Gastrocnemius medialis (tissue), 4 donors: ENCODE measurements around the gene RASGRP4. TPM values are rescaled to one million over a fixed set of nuclear protein-coding genes. Genes with fewer than 3 reads are reported as not detected.

ENCODE experiments used
- ATAC-seq, 2 donors: fragments of 150-250 bp; one replicate each; pipeline ENCODE4 v1.9.1; 2016
- DNase-seq, 2 donors: peaks; one replicate each; pipeline ENCODE4 v3.0.0-alpha.2; 2019
- H3K27ac ChIP-seq, 4 donors: fragments of 200-600 bp; sonication (generic); 1 replicate in 1 of 4; 2 replicates in 3 of 4; pipeline ENCODE4 v1.5.1; 2016 to 2018; ENCODE audit warnings: mild to moderate bottlenecking in 2 of 4, moderate library complexity in 1 of 4
- H3K27me3 ChIP-seq, 3 donors: fragments of 200-600 bp; sonication (generic) in 2 of 3; 1 replicate in 1 of 3; 2 replicates in 2 of 3; pipeline versions ENCODE4 v1.5.1 to v1.6.0; 2016 to 2019; ENCODE audit warnings: mild to moderate bottlenecking in 1 of 3, moderate library complexity in 1 of 3
- H3K36me3 ChIP-seq, 2 donors: fragments of 200-600 bp; sonication (generic) in 1 of 2; one replicate each; pipeline ENCODE4 v1.5.1; 2017 to 2018
- H3K4me1 ChIP-seq, 2 donors: fragments of 200-600 bp; sonication (generic) in 1 of 2; one replicate each; pipeline ENCODE4 v1.5.1; 2016 to 2017; ENCODE audit warnings: mild to moderate bottlenecking in 2 of 2
- H3K4me3 ChIP-seq, 4 donors: fragments of 200-600 bp; sonication (generic) in 3 of 4; 1 replicate in 1 of 4; 2 replicates in 3 of 4; pipeline ENCODE4 v1.5.1; 2016 to 2019; ENCODE audit warnings: mild to moderate bottlenecking in 2 of 4
- H3K9me3 ChIP-seq, 3 donors: fragments of 200-600 bp; sonication (generic) in 2 of 3; 1 replicate in 1 of 3; 2 replicates in 2 of 3; pipeline ENCODE4 v1.5.1; 2016 to 2019
- POLR2A ChIP-seq, 2 donors: fragments of 450-650 bp; IDR thresholded peaks; one replicate each; pipeline ENCODE4 v1.6.1; 2017; ENCODE audit warnings: antibody characterized with exemption in 2 of 2, mild to moderate bottlenecking in 2 of 2, moderate library complexity in 2 of 2
- in situ Hi-C, 4 donors: fragments of 200-750 bp; cut with MboI; loops; one replicate each; pipeline versions ENCODE4 v1.15.0 to v1.8.0; 2017; ENCODE audit warnings: low sequenced_read_pairs in 4 of 4
- intact Hi-C: fragments of 100-400 bp; cut with DNase I; formaldehyde crosslinking; loops from one replicate; pipeline ENCODE4 v1.15.1; 2023; ENCODE audit warnings: low total_unique reads
- total RNA-seq, 4 donors: library from RNA; depleted of rRNA; stranded (reverse); fragments of >200 nt; gene quantifications; one replicate each; pipeline versions ENCODE4 v1.1.0 to v1.2.3, GENCODE V29; 2016
- TF ChIP-seq, protein P1 (sequence below), 5 experiments: fragments of 450-650 bp in 3 of 5; fragments of 200-600 bp in 2 of 5; sonication (generic) in 2 of 5; IDR thresholded peaks in 4 of 5; conservative IDR thresholded peaks in 1 of 5; 1 replicate in 4 of 5; 2 replicates in 1 of 5; pipeline ENCODE4 v1.5.1; 2016 to 2019; ENCODE audit warnings: antibody characterized with exemption in 5 of 5, mild to moderate bottlenecking in 3 of 5, moderate library complexity in 3 of 5

RASGRP4 gene
- total RNA-seq, 4 donors from 2014 or later = 0.61 to 2.2 (median 0.94) TPM

DNA sequence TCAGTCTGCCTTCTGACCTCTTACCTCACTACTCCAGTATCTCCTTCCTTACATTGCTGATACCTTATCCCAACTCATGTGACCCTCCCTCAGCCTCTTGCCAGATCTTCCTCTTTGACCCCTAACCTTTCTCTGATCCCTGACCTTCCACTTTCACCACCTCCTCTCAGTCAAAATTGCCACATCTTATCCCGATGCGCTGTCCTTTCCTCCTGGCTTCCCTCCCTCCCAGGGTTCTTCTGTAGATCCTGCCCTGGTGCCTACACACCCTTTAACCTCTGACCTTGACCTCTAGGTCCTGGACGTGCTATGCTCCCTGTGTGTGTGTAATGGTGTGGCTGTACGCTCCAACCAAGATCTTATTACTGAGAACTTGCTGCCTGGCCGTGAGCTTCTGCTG lies 31.2 kb upstream of the RASGRP4 start:
- H3K4me3 ChIP-seq = no peak overlapping the region
- H3K36me3 ChIP-seq = peaks cover 0 to 89% of the 10 kb centered on the region in 2 donors
- H3K27me3 ChIP-seq = no peaks in the 10 kb centered on the region
- H3K9me3 ChIP-seq = no peaks in the 10 kb centered on the region
- ATAC-seq = peak in 1 of 2 donors; percentile 16
- in situ Hi-C loops (no loop called here), intact Hi-C loops (loop anchor here (10.0 kb wide), 1 partner anchor 52 kb away; the partner anchor contains the start of gene FAM98C)
- no peaks in the 10 kb centered on the region for H3K4me1 ChIP-seq
- TF ChIP-seq, protein P1, sequence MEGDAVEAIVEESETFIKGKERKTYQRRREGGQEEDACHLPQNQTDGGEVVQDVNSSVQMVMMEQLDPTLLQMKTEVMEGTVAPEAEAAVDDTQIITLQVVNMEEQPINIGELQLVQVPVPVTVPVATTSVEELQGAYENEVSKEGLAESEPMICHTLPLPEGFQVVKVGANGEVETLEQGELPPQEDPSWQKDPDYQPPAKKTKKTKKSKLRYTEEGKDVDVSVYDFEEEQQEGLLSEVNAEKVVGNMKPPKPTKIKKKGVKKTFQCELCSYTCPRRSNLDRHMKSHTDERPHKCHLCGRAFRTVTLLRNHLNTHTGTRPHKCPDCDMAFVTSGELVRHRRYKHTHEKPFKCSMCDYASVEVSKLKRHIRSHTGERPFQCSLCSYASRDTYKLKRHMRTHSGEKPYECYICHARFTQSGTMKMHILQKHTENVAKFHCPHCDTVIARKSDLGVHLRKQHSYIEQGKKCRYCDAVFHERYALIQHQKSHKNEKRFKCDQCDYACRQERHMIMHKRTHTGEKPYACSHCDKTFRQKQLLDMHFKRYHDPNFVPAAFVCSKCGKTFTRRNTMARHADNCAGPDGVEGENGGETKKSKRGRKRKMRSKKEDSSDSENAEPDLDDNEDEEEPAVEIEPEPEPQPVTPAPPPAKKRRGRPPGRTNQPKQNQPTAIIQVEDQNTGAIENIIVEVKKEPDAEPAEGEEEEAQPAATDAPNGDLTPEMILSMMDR (IDR thresholded peaks at IDR 0.05 in 4 of 5, conservative IDR thresholded peaks at IDR 0.05 in 1 of 5) = no peak
- no peak for TF ChIP-seq POLR2A (IDR thresholded peaks at IDR 0.05)
- no peak for DNase-seq
- H3K27ac ChIP-seq = peak overlapping the region; percentile 53 to 69 (median 59)

DNA sequence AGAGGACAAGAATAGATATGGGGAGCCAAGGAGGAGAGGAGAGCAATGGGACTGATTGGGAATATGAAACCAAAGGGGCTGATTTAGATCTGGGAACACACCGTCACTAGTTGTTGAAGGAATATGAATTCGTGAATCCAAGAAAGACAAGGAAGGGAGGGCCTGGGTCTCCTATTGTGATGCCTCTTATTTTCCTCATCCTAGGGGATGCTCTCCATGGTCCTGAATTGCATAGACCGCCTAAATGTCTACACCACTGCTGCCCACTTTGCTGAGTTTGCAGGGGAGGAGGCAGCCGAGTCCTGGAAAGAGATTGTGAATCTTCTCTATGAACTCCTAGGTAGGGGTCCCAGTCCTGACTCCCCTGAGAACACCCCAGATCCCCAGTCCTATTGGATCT lies 29.0 kb upstream of the RASGRP4 start:
- peak overlapping the region in 1 of 4 donors; percentile 73 for H3K27ac ChIP-seq
- DNase-seq = no peak
- intact Hi-C loops = loop anchor here (10.0 kb wide), 1 partner anchor 50 kb away; the partner anchor contains the start of gene FAM98C
- in situ Hi-C loops = no loop called here
- peaks cover 0 to 86% of the 10 kb centered on the region in 2 donors for H3K36me3 ChIP-seq
- no peak overlapping the region for H3K4me3 ChIP-seq
- no peaks in the 10 kb centered on the region for H3K4me1 ChIP-seq
- no peak for ATAC-seq
- no peaks in the 10 kb centered on the region for H3K9me3 ChIP-seq
- TF ChIP-seq, protein P1 (IDR thresholded peaks at IDR 0.05 in 4 of 5, conservative IDR thresholded peaks at IDR 0.05 in 1 of 5) = no peak
- no peak for TF ChIP-seq POLR2A (IDR thresholded peaks at IDR 0.05)
- H3K27me3 ChIP-seq = no peaks in the 10 kb centered on the region

DNA sequence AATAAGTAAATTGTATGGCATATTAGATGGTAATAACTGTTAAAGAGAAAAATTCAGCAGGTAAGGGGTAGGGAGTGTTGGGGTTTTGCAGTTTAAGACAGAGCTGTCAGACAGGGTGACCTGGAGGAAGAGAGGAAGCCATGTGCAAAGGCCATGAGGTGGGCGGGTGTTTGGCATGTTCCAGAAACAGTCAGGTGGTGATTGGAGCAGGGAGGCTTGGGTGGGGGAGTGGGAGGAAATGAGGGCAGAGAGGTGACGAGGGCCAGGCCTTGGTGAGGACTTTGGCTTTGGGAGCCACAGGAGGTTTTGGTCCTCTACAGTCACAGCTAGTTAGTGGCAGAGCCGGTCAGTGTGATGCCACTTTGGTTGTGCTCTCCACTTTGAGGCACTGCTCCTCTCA lies 27.6 kb upstream of the RASGRP4 start:
- peak overlapping the region; percentile 65 to 83 (median 77) for H3K27ac ChIP-seq

DNA sequence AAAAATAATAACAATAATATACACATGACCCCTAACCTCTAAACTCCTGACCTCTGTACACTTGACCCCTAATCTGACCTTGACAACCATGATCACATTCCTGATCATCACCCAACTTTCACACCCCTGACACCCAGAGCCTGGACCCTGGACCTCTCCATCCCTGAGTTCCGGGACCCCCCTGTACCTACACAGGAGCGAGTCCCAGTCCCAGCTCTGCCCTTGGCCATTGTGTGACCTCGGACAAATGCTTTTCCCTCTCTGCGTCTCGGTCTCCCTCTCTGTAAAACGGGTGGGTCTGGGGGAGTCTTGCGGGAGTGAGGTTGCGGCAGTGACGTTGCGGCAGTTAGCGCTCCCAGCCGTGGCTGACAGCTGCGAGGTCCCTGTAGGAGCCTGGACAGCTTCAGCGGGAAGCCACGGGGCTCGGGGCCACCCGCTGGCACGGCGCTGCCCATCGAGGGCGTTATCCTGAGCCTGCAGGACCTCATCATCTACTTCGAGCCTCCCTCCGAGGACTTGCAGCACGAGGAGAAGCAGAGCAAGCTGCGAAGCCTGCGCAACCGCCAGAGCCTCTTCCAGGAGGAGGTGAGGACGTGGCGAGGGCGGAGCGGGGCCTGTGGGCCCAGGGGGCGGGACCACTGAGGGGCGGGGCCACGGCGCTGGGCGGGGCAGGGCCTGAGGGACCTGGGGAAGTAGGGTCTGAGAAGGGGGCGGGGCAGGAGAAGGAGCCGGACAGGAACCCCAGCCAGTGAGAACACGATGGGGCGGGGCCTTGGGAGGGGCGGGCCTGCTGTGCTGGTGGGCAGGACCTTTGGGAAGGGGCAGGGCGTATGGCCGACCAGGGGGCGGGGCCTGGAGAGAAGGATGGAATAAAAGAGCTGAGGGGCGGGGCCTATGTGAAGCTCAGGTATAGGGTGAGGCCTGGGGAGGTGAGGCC lies 26.7 kb upstream of the RASGRP4 start:
- Histone ChIP-seq H3K27ac (peak overlapping the region; percentile 65 to 83 (median 77)), H3K27me3 (no peaks in the 10 kb centered on the region), H3K4me1 (peaks cover 4% of the 10 kb centered on the region in 2 donors), H3K9me3 (no peaks in the 10 kb centered on the region), H3K36me3 (peaks cover 0 to 89% of the 10 kb centered on the region in 2 donors), H3K4me3 (no peak overlapping the region)
- DNase-seq (peak; percentile 64 to 87), ATAC-seq (peak; percentile 44 to 52)
- in situ Hi-C loops (no loop called here), intact Hi-C loops (loop anchor here (5.0 to 10.0 kb wide), 2 partner anchors 35 to 48 kb away; partner anchors contain the start of gene FAM98C)
- no peak for TF ChIP-seq POLR2A (IDR thresholded peaks at IDR 0.05)
- TF ChIP-seq, protein P1 (IDR thresholded peaks at IDR 0.05 in 4 of 5, conservative IDR thresholded peaks at IDR 0.05 in 1 of 5) = no peak

More for the DNA sequence above, 27.6 kb upstream of the RASGRP4 start:
- DNase-seq = no peak
- peaks cover 0 to 87% of the 10 kb centered on the region in 2 donors for H3K36me3 ChIP-seq
- H3K9me3 ChIP-seq = no peaks in the 10 kb centered on the region
- ATAC-seq = no peak
- no peak for TF ChIP-seq POLR2A (IDR thresholded peaks at IDR 0.05)
- TF ChIP-seq, protein P1 (IDR thresholded peaks at IDR 0.05 in 4 of 5, conservative IDR thresholded peaks at IDR 0.05 in 1 of 5) = no peak
- H3K27me3 ChIP-seq = no peaks in the 10 kb centered on the region
- no peak overlapping the region for H3K4me3 ChIP-seq
- intact Hi-C loops = loop anchor here (5.0 to 10.0 kb wide), 2 partner anchors 34 to 49 kb away; partner anchors contain the start of gene FAM98C
- peaks cover 0 to 1% of the 10 kb centered on the region in 2 donors for H3K4me1 ChIP-seq
- in situ Hi-C loops = no loop called here
